Natural killer cell (primary cell): ENCODE measurements around the gene TMEM221. TPM values are rescaled to one million over a fixed set of nuclear protein-coding genes. Genes with fewer than 3 reads are reported as not detected.

Experiments used
- ATAC-seq, 3 donors: fragments of 150-1000 bp in 2 of 3; fragments of 200-7000 bp in 1 of 3; cut with Tn5 transposase; 1 replicate in 1 of 3; 2 replicates in 2 of 3; pipeline ENCODE4 v1.10.0; 2021; ENCODE audit warnings: mild to moderate bottlenecking in 2 of 3, moderate library complexity in 2 of 3
- DNase-seq, 2 donors: peaks; one replicate each; pipeline versions ENCODE4 v3.0.0 to v3.0.0-alpha.2; 2013 to 2021; ENCODE audit warnings: mixed read lengths in 1 of 2
- H3K27ac ChIP-seq: one replicate; pipeline ENCODE4 v1.5.1; 2013; ENCODE audit warnings: mild to moderate bottlenecking, low read length
- H3K27me3 ChIP-seq: one replicate; pipeline ENCODE4 v1.6.1; 2013; ENCODE audit warnings: low read length; ENCODE audit not compliant: control insufficient read depth, insufficient read depth
- H3K36me3 ChIP-seq: one replicate; pipeline ENCODE4 v1.6.1; 2013; ENCODE audit warnings: low read length; ENCODE audit not compliant: control insufficient read depth, insufficient read depth
- H3K4me1 ChIP-seq: one replicate; pipeline ENCODE4 v1.6.1; 2013; ENCODE audit warnings: low read length; ENCODE audit not compliant: control insufficient read depth, insufficient read depth
- H3K4me3 ChIP-seq: one replicate; pipeline ENCODE4 v1.5.1; 2013; ENCODE audit warnings: low read length
- H3K9me3 ChIP-seq: one replicate; pipeline ENCODE4 v1.6.1; 2013; ENCODE audit warnings: low read length; ENCODE audit not compliant: control insufficient read depth, insufficient read depth
- H3K27ac Mint-ChIP-seq, 2 donors: one replicate each; pipeline ENCODE4 v1.8.0; 2022; ENCODE audit warnings: mild to moderate bottlenecking in 2 of 2, mixed read lengths in 2 of 2, moderate library complexity in 1 of 2
- H3K27me3 Mint-ChIP-seq, 2 donors: one replicate each; pipeline ENCODE4 v1.8.0; 2022; ENCODE audit warnings: low read depth in 2 of 2, mixed read lengths in 2 of 2
- H3K36me3 Mint-ChIP-seq: one replicate; pipeline ENCODE4 v1.8.0; 2022; ENCODE audit warnings: mixed read lengths
- H3K4me1 Mint-ChIP-seq, 2 donors: one replicate each; pipeline ENCODE4 v1.8.0; 2022; ENCODE audit warnings: mixed read lengths in 2 of 2
- H3K4me3 Mint-ChIP-seq: one replicate; pipeline ENCODE4 v1.8.0; 2022; ENCODE audit warnings: mild to moderate bottlenecking, moderate library complexity, mixed read lengths
- H3K9me3 Mint-ChIP-seq, 2 donors: one replicate each; pipeline ENCODE4 v1.8.0; 2022; ENCODE audit warnings: mixed read lengths in 2 of 2
- WGBS: methylation state at CpG from one replicate; pipeline ENCODE4 v1.1.7; 2013; ENCODE audit warnings: missing lambda C conversion rate; ENCODE audit not compliant: insufficient coverage; 5-methylcytosine and 5-hydroxymethylcytosine counted together
- intact Hi-C: fragments of 100-400 bp; cut with micrococcal nuclease; formaldehyde crosslinking; loops from one replicate; pipeline ENCODE4 v1.14.2; 2022
- total RNA-seq, 4 donors: library from RNA; stranded (reverse); fragments of 120-200 nt in 1 of 4; gene quantifications; one replicate each; pipeline versions ENCODE4 v1.2.3 to v1.2.4, GENCODE V29; 2013 to 2022
- TF ChIP-seq, protein P1 (sequence below): fragments of 200-600 bp; IDR thresholded peaks from one replicate; pipeline ENCODE4 v1.8.0; 2022; ENCODE audit warnings: antibody characterized with exemption

TMEM221 gene
- total RNA-seq, 3 donors from 2014 or later (not counting 1 experiment from before 2014, with no cell fraction given) = not detected

GRCh38 chr19:17460372-17461230 lies 12.1 kb upstream of the TMEM221 start, which contains the start of gene NXNL1:
NXNL1 (minus strand) TSS chr19:17460926; CDS start chr19:17460869, 57 bp downstream.
- 90% methylated on average over 26 of the region's 26 CpGs for WGBS
- no peak within 1 kb of the TSS for H3K4me3 Mint-ChIP-seq
- intact Hi-C loops = no loop called here
- Histone ChIP-seq H3K27me3 (peaks cover 2% of the 10 kb centered on the region), H3K4me1 (no peaks in the 10 kb centered on the region), H3K27ac (no peak within 1 kb of the TSS), H3K36me3 (no peaks in the 10 kb centered on the region), H3K9me3 (no peaks in the 10 kb centered on the region), H3K4me3 (no peak within 1 kb of the TSS)
- DNase-seq (no peak), ATAC-seq (no peak)
- no peak within 1 kb of the TSS for H3K27ac Mint-ChIP-seq
- H3K9me3 Mint-ChIP-seq = no peaks in the 10 kb centered on the region
- H3K4me1 Mint-ChIP-seq = no peaks in the 10 kb centered on the region
- TF ChIP-seq, protein P1, sequence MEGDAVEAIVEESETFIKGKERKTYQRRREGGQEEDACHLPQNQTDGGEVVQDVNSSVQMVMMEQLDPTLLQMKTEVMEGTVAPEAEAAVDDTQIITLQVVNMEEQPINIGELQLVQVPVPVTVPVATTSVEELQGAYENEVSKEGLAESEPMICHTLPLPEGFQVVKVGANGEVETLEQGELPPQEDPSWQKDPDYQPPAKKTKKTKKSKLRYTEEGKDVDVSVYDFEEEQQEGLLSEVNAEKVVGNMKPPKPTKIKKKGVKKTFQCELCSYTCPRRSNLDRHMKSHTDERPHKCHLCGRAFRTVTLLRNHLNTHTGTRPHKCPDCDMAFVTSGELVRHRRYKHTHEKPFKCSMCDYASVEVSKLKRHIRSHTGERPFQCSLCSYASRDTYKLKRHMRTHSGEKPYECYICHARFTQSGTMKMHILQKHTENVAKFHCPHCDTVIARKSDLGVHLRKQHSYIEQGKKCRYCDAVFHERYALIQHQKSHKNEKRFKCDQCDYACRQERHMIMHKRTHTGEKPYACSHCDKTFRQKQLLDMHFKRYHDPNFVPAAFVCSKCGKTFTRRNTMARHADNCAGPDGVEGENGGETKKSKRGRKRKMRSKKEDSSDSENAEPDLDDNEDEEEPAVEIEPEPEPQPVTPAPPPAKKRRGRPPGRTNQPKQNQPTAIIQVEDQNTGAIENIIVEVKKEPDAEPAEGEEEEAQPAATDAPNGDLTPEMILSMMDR = no peak
- H3K36me3 Mint-ChIP-seq = no peaks in the 10 kb centered on the region
- H3K27me3 Mint-ChIP-seq = peaks cover 7 to 16% of the 10 kb centered on the region in 2 donors

GRCh38 chr19:17458970-17459369 lies 10.5 kb upstream of the TMEM221 start:
- H3K9me3 ChIP-seq = no peaks in the 10 kb centered on the region
- no peak overlapping the region for H3K4me3 ChIP-seq
- no peaks in the 10 kb centered on the region for H3K36me3 Mint-ChIP-seq
- no peak for DNase-seq
- H3K27me3 ChIP-seq = peaks cover 9% of the 10 kb centered on the region
- no peaks in the 10 kb centered on the region for H3K4me1 ChIP-seq
- no peak overlapping the region for H3K27ac ChIP-seq
- intact Hi-C loops = no loop called here
- no peak overlapping the region for H3K4me3 Mint-ChIP-seq
- H3K4me1 Mint-ChIP-seq = no peaks in the 10 kb centered on the region
- H3K36me3 ChIP-seq = no peaks in the 10 kb centered on the region
- WGBS = 89% methylated on average over 3 of the region's 3 CpGs
- TF ChIP-seq, protein P1 = no peak
- no peak overlapping the region for H3K27ac Mint-ChIP-seq
- H3K9me3 Mint-ChIP-seq = no peaks in the 10 kb centered on the region
- ATAC-seq = no peak
- H3K27me3 Mint-ChIP-seq = peaks cover 7 to 22% of the 10 kb centered on the region in 2 donors

DNA sequence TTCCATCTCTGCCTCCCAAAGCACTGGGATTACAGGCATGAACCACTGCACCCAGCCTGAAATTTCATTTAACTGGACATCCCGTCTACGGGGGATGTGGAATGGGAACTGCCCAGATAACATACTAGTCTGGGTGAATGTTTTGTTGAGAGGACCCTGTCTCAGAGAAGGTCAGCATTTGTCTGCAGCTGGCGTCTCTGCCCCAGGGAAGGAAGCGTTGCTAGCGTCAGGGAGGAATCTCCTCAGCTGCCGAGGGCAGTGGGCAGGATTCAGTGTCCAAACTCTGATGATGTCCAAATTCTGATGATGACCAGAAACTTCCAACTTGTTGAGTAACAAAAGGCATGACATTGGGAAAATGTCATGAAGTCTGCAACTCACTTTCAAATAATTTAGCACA lies 9.1 kb upstream of the TMEM221 start:
- Mint-ChIP-seq H3K4me3 (no peak overlapping the region), H3K9me3 (no peaks in the 10 kb centered on the region), H3K4me1 (no peaks in the 10 kb centered on the region), H3K27me3 (peaks cover 7 to 26% of the 10 kb centered on the region in 2 donors), H3K36me3 (no peaks in the 10 kb centered on the region), H3K27ac (no peak overlapping the region)
- DNase-seq (no peak), ATAC-seq (no peak)
- no peak overlapping the region for H3K4me3 ChIP-seq
- H3K9me3 ChIP-seq = no peaks in the 10 kb centered on the region
- whole genome bisulfite sequencing = 89% methylated on average over 6 of the region's 6 CpGs
- H3K36me3 ChIP-seq = no peaks in the 10 kb centered on the region
- H3K27me3 ChIP-seq = peaks cover 9% of the 10 kb centered on the region
- intact Hi-C loops = no loop called here
- TF ChIP-seq, protein P1 = no peak
- H3K27ac ChIP-seq = no peak overlapping the region
- H3K4me1 ChIP-seq = peaks cover 6% of the 10 kb centered on the region
